Stimulated activated CD4-positive, alpha-beta T cell treated with anti-CD3 and anti-CD28 coated beads, TNF-alpha, amount 100 ng/mL, for 24 hours (primary cell): ENCODE results near the gene FAM222A.

Source experiments
- DNase-seq, 3 experiments: peaks; one replicate each; pipeline ENCODE4 v3.0.0-alpha.2; 2020; ENCODE audit warnings: low read depth in 3 of 3

FAM222A gene

DNA sequence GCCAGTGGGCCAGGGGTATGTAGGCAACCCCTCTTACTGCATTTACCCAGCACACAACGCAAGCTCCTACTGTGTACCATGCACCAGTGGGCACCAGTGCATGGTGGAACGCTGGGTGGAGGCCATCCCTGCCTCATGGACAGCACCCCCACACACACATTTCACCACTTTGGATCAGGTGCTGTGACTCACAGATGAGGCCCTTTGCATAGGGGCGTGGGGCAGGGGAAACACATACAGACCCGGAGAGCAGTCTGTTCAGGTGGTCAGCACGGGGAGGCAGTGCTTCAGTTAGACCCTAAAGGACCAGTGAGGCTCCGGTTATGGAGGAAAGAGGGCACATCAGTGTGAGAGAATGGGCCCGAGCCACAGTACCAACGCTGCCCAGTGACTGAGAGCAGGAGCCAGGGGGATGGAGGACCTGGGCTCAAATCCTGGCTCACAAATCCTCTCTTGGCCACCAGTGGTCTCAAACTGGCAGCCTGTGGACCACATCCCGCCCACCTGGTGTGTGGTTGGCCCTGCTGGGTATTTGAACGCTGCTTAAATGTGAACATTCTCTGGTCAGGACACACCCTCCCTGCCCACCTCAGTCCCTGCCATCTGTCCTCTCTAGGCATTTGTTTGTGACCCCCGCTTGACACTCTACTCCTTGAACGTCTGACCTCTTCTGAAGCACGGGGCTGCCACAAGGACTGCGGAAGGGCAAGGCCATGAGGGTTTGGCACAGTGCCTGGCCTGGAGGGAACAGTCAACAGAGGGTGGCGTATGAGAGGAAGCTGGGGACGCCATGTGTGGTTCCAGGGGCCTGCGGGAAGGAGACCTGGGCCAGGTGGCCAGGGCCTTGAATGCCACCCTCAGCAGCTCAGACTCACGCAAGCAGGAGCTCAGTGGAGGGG is 46.7 kb downstream of the FAM222A start:
- DNase-seq: no peak

DNA sequence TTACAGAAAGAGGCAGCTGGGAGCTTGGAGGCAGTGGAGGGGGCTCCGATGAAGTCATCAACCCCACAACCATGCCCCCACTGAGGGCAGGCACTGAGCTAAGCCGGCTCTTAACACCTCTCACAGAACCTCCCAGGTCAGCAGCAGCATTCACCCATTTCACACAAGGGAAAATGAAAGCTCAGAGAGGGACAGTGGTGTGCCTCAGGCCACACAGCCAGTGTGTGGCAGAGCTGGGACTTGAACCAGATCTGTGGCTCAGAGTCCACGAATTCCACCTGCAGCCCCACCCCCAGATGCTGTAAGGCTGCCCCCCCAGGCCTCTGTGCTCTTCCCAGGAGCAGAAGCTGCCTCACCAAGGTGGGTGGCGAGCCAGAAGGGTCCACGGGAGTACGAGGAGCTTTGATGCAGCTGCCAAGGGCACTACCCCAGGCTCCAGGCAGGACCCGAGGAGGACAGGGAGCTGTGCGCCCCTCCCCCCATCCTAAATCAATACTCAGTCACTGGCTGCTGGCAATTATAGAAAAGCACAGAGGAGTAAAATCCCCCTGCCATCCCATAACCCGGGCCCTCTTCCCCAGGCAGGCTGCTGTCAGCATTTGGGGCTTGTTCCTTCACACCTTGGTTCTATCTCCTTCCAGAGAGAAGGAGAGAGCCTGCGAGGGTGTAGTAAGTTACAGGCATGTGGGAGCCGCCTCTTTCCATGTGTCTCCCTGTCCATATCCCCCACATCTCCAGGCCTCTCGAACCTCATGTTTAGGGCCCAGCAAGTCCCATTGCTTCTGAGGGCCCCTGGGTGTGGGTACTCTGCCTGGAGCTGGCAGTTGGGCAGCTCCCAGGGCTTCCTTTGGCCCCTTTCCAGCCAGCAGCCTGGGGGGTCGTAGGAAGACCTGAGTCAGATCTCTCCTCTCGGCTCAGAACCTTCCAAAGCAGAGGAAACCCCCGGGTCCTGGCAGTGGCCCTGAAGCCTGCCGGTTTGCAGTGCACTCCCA is 47.6 kb downstream of the FAM222A start:
- no peak for DNase-seq

DNA sequence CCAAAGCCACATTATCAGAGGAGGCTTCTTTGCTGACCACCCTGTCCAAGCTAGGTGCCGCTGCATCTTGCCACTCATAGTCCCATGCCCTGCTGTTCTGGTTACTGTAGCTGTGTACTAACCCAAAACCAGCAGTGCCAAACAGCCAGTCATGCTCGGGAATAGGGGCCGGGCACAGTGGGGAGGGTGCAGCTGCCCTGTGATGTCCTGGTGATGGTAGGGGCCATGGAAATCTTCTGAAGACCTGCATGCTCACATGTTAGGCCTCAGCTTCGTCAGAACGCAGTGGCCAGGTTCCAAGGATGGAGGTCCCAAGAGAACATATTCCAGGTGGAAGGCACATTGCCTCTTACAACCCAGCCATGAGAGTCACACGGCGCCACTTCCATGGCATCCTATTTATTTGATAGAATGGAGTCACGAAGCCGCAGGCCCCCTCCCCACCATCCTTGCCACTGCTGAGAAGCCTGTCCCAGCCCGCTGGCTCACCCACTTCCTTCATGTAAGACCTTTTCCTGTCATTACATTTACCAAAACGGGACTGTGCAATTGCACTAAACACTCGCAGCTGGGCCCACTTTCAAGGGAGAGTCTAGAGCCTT is 48.5 kb downstream of the FAM222A start:
- no peak for DNase-seq

DNA sequence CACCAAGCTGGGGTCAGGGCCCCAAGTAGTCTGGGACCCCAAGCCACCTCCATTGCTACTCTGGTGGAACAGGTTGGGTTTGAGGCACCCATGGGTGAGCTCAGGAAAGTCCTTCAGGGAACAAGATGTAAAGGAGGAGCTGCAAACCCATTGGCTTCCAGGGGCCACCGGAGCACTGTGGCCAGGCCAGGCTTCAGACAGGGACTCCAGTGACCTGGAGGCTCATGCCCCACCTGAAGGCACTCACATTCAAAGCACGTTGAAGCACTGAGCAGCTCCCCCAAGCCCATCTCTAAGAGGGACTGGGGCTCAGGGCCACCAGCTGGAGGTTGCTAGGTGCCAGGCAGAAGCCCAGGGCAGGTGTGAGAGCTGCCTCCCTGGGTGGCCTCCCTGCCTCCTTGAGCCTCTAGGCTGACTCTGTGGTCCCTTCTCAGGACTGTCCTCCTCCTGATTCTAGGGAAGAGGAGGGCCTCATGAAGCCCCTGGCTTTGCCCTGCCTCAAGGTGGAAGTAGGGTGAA is 49.1 kb downstream of the FAM222A start:
- no peak for DNase-seq

DNA sequence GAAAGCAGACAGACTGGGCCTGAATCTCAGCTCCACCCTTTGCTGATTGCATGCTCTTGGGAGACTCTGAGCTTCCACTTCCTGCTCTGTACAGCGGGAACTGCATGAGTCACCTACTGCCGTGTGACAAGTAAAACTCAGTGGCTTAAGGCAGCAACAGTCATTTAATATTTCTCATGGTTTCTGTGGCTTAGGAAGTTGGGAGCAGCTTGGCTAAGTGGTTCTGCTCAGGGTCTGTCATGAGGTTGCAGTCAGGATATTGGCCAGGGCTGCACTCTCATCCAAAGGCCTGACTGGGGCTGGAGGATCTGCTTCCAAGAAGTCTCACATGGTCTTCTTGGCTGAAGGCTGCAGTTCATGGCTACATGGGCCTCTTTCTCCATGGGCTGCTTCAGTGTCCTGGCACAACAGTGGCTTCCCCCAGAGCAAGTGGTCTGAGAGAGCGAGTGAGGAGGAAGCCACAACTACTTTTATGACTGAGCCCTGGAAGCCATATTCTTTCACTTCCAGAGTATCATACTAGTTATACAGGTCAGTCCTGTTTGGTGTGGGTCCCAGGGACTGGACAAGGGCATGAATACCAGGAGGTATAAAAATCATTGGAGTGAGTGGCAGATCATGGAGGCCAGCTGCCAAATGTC is 49.7 kb downstream of the FAM222A start:
- peak in 1 of 3 experiments; percentile 7 for DNase-seq

DNA sequence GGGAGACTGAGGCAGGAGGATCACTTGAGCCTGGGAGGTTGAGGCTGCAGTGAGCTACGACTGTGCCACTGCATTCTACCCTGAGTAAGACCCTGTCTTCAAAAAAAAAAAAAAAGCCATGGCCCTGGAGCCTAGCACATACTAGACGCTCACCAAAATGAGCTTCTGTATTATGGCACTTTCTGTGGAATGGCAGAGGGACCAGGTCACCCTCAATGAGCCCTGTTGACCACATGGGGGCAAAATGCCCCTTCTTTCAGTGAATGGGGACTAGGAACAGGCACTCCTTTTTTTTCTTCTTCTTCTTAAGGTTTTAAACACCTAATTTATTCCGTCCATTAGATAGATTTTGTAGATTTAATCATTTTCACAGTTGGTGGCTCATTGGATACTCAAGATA is 50.5 kb downstream of the FAM222A start:
- no peak for DNase-seq

DNA sequence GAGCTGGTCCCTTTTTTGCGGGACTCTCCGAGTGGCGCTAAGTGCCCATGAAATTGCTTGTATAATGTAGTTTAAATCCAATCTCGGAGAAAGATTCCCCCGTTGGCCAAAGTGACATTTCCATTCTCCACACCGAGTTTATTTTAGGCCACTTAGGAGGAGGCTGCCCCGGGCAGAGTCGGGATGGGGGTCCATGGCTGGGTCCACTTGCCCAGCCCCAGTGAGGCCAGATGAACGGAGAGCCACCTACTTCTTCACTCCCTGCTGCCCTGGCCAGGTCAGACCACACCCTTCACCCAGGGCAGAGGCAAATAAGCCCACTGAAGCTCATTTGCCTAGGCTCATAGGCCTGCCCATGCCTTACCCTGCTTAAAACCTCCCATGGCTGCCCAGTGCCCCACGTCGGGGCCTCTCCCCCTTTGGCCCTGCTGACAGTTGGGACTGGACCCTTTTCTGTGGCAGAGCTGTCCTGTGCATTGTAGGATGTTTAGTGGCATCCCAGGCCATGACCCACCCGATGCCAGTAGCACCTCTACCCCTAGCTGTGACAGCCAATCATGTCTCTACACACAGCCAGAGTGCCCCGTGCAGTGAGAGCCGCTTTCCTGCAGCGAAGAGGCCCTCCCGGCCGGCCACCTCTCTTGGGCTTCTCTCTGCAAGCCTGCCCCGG is 51.3 kb downstream of the FAM222A start:
- no peak for DNase-seq

DNA sequence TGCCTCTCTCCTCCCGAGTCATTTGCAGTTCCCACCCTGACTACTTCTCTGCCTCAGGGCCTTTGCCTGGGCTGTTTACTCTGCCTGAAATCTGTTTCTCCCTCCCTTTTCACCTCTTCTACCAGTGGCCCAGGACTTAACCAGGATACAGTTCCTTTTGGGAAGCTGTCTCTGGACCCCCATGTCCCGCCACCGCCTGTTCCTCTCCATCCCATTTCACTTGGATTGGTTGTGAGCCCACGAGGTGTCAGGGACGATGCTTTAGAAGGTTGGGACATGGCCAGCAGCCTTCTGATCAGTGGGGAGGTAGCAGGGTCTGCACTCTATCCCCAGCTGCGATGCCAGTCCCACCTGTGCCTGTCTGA is 51.8 kb downstream of the FAM222A start:
- DNase-seq: no peak

DNA sequence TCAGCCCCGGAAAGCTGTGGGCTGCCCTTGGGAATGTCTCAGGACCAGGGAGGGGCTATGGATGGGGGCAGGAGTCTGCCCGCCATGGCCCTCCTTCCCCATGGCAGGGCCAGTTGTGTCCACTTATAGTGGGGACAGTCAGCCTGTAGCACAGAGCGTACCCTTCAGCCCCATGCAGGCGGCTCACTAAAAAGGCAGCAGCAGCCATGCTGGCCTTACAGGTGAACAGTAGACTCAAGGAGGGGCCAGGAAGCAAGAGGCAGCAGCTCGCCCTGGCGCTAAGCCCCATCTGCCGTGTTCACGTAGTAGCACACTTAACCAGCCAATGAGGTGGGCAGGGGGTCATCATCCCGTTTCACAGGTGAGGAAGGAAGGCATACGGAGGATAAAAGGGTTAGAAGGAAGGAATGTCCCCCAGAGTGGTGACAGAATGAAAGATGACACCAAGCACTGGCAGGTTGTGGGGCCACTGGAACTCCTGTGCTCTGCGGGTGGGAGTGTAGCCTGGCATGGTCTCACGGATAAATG is 52.7 kb downstream of the FAM222A start:
- DNase-seq: no peak

DNA sequence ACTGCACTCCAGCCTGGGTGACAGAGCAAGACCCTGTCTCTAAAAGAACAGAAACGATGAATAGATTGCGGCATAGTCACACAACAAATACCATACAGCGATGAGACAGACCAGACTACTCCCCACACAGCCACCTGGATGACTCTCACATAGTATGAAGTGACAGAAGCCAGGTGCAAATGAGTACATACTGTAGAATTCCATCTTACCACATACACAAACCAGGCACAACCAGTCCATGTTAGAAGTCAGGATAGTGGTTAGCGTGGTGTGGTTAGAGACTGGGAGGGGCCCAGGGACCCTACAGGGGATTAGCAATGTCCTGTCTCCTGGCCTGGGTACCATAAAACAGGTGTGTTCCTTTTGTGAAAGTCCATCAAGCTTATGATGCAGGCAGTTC is 53.8 kb downstream of the FAM222A start:
- no peak for DNase-seq

DNA sequence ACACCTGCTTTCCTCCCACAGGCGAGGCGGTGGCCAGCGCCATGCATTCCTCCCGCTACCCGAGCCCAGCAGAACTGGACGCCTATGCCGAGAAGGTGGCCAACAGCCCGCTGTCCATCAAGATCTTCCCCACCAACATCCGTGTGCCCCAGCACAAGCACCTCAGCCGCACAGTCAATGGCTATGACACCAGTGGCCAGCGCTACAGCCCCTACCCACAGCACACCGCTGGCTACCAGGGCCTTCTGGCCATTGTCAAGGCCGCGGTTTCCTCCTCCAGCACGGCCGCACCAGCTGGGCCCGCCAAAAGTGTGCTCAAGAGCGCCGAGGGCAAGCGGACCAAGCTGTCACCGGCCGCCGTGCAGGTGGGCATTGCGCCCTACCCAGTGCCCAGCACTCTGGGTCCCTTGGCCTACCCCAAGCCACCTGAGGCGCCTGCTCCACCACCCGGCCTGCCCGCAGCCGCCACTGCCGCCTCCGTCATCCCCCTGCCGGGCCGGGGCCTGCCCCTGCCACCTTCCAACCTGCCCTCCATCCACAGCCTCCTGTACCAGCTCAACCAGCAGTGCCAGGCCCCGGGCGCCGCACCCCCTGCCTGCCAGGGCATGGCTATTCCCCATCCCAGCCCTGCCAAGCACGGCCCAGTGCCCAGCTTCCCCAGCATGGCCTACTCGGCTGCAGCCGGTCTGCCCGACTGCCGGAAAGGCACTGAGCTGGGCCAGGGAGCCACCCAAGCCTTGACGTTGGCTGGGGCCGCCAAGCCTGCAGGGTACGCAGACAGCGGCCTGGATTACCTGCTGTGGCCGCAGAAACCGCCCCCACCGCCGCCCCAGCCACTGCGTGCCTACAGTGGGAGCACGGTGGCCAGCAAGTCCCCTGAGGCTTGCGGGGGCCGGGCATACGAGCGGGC is 54.6 kb downstream of the FAM222A start:
- no peak for DNase-seq

DNA sequence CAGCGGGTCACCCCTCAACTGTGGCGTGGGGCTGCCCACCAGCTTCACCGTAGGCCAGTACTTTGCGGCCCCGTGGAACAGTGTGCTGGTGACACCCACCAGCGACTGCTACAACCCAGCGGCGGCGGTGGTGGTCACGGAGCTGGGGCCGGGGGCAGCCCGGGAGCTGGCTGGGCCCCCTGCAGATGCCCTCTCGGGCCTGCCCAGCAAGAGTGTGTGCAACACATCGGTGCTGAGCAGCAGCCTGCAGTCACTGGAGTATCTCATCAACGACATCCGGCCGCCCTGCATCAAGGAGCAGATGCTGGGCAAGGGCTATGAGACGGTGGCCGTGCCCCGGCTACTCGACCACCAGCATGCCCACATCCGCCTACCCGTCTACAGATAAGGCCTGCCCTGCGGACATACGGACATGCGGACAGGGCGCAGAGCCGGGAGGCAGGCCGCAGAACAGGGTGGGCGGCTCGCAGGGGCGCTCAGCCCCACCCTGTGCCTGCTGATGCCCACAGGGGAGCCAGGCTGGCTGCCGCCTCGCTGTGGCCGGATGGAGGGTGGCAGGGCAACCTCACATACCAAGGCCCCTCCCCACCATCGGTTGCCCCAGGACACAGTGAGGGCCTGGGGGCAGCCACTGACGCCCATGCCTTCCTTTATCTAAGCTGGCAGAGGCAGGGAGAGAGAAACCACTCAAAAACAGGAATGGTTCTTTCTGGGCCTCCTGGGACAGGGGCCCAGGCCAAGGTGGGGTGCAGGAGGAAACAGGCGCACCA is 55.5 kb downstream of the FAM222A start:
- no peak for DNase-seq

DNA sequence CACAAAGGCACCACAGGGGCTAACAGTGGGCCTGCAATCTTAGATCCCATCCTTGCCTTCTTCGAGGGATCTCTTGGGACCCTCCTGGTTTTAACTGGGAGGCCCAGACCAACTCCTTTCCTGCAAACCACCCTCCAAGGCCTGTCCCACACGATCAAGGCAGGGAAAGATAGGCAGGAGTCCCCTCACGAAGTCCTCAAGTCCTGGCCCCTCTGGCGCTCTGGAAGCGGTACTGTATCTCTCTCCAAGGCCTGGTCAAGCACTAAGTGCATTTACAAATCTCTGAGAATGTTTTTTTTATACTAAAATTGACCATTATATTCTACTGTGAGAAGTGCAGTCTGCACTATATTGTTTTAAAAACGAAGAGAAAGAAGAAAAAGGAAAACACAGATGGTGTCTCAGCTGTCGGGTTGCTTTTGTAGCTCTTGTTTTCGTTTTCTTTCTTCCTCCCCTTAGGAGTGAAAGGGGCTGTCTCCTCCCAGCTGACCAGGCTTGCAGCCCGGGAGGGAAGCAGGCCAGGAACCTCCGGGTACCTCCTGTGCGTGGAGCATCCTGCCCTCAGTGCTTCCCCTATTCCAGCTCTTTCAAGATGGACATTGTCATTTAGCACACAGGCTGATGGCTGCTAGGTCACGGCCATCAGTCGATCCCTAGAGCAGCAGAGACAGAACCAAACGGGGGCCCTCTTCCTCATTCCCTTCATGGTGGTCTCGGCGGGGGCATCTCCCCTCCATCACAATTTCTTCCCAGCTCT is 56.7 kb downstream of the FAM222A start:
- no peak for DNase-seq

DNA sequence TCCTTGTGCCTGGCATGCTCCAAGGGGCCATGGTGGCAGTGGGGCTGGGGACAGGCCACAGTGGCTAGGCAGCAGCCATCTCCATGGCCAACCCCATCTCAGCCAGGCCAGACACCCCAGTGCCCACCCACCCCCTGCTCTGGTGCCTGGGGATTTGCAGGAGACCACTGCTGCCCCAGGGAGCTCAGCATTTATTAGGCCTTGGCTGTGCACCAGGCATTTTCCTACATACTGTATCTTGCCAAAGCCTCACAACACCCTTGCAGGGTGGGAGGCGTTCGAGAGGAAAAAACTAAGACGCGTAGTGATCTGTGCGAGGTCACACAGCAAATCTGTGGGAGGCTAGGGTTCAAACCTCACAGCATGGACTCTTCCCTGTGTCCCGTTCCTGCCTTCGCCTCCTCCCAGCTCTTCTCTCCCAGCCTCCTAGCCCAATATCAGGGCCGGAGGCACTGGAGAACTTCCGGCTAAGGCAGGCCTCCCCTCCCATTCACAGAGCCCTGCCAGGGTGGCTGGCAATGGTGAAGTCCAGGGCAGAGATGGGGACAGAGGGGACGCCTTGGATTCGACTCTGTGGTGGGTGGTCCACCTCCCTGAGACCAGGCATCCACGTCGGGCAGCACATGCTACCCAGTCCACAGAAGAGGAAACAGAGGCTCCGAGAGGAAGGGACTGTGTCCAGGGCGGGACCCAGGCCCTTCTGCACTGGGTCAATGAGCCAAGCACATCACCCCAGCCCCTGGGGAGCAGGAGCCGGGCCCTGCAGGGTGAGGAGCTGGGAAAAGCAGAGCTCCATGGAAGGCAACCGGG is 57.4 kb downstream of the FAM222A start:
- no peak for DNase-seq

DNA sequence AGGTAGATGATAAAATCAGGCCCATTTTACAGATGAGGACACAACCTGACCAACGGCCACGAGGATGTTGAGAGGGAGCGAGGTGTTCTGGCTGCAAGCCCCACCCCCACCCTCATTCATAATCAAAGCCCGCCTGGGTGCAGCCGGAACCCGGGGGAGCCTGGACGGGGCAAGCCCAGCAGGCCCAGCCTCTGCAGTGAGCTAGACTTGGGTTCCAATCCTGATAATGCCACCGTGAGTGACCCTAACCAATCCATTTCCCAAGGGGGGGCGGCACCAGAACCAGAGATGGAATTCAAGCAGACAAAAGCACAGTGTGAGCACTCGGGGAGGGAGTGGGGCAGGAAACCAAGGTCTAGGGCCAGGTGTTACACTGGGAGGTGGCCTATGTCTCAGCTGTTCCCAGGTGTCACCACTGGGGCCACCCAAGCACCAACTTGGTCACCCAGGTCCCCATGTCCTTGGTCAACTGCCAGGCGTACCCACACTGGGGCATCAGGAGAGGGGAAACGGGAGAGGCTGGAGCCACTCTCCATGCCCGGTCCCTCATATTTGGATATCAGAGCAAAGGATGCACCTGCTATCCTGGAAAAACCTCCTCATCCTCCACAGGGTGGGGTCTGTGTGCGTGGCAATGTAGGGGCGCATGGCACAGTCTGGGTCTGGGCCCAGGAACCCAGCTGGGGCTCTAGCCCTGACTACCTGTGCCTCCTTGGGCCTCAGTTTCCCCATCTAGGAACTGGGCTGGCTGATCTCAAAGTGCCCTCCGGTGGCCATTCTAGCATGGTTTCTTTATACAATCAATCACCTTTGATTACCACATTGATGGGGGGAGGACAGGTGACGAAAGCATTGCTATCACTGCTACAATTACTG is 58.4 kb downstream of the FAM222A start:
- no peak for DNase-seq

DNA sequence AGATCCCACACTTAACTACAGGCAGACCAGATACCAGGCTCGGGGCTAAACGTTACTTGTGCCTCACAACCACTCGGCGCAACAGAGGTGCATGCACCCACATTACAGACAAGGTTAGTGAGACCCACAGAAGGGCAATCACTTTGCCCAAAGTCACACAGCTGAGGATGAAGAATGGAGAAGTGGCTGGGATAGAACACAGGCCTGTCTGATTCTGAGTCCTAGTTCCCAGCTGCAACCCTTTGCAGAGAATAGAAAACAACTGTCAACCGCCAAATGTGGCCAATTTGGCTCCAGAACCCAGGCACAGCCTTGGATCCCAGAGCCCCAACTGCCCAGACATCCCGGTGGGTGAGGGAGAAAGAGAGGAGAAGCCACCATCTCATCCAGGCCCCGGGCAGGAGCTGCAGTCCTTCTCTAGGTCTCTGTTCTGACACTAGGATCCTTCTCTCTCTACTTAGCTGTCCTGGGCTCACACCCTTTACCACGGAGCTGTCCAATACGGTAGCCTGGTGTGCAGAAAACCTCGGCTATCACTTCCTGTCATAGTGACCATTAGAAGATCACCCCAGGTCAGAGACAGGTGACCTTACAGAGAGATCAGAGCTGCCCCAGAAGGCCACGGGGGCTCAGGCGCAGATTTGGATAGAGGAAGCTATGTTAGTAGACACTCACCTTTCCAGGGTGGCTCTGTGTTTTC is 59.1 kb downstream of the FAM222A start:
- no peak for DNase-seq
